ENCODE results near the gene KAZN. TPM values are rescaled to one million over a fixed set of nuclear protein-coding genes. Genes with fewer than 3 reads are reported as not detected.
"Not testable (repeated sequence)": the region's sequence is repeated elsewhere in the genome, so short reads cannot be mapped to it uniquely, and the experiment has no call there.

The KAZN gene
- total RNA-seq, 2 donors from 2014 or later: 1.1 to 2.2 TPM

GRCh38 chr1:15039017-15039648 lies 440.6 kb downstream of the KAZN start:
- H3K36me3 Mint-ChIP-seq: no peaks in the 10 kb centered on the region
- no peak for DNase-seq (ENCODE audit: low spot score in 2 of 2)
- no peaks in the 10 kb centered on the region for H3K9me3 Mint-ChIP-seq
- no peak for ATAC-seq
- no peak overlapping the region for H3K27ac Mint-ChIP-seq

GRCh38 chr1:15039901-15040300 lies 441.4 kb downstream of the KAZN start:
- ATAC-seq: no peak
- Mint-ChIP-seq H3K9me3 (no peaks in the 10 kb centered on the region), H3K36me3 (no peaks in the 10 kb centered on the region), H3K27ac (no peak overlapping the region)
- DNase-seq (ENCODE audit: low spot score in 2 of 2): no peak

GRCh38 chr1:15040685-15041084 lies 442.2 kb downstream of the KAZN start:
- not testable (repeated sequence) for ATAC-seq; H3K9me3 Mint-ChIP-seq; H3K36me3 Mint-ChIP-seq; DNase-seq (ENCODE audit: low spot score in 2 of 2); H3K27ac Mint-ChIP-seq

GRCh38 chr1:15042866-15043265 lies 444.4 kb downstream of the KAZN start:
- ATAC-seq: no peak
- Mint-ChIP-seq H3K36me3 (no peaks in the 10 kb centered on the region), H3K9me3 (no peaks in the 10 kb centered on the region), H3K27ac (no peak overlapping the region)
- no peak for DNase-seq (ENCODE audit: low spot score in 2 of 2)

GRCh38 chr1:15043934-15044333 lies 445.4 kb downstream of the KAZN start:
- Mint-ChIP-seq H3K9me3 (no peaks in the 10 kb centered on the region), H3K27ac (no peak overlapping the region), H3K36me3 (no peaks in the 10 kb centered on the region)
- no peak for DNase-seq (ENCODE audit: low spot score in 2 of 2)
- no peak for ATAC-seq

GRCh38 chr1:15045123-15045522 lies 446.6 kb downstream of the KAZN start:
- Mint-ChIP-seq H3K36me3 (no peaks in the 10 kb centered on the region), H3K27ac (peak overlapping the region; percentile 79 to 88), H3K9me3 (no peaks in the 10 kb centered on the region)
- no peak for DNase-seq (ENCODE audit: low spot score in 2 of 2)
- no peak for ATAC-seq

- ATAC-seq (peak; percentile 55 to 77), DNase-seq (ENCODE audit: low spot score in 2 of 2) (peak; percentile 62 to 76)
- H3K9me3 Mint-ChIP-seq: no peaks in the 10 kb centered on the region
- H3K36me3 Mint-ChIP-seq: no peaks in the 10 kb centered on the region
- H3K27ac Mint-ChIP-seq: peak overlapping the region in 1 of 2 donors; percentile 88
Measured at GRCh38 chr1:15046487-15047165, 448.1 kb downstream of the KAZN start.

GRCh38 chr1:15047237-15047636 lies 448.8 kb downstream of the KAZN start:
- no peak for DNase-seq (ENCODE audit: low spot score in 2 of 2)
- no peaks in the 10 kb centered on the region for H3K9me3 Mint-ChIP-seq
- no peak overlapping the region for H3K27ac Mint-ChIP-seq
- H3K36me3 Mint-ChIP-seq: no peaks in the 10 kb centered on the region
- ATAC-seq: no peak

GRCh38 chr1:15048437-15048980 lies 450.0 kb downstream of the KAZN start:
- H3K27ac Mint-ChIP-seq: no peak overlapping the region
- H3K36me3 Mint-ChIP-seq: no peaks in the 10 kb centered on the region
- DNase-seq (ENCODE audit: low spot score in 2 of 2) (no peak), ATAC-seq (no peak)
- no peaks in the 10 kb centered on the region for H3K9me3 Mint-ChIP-seq

GRCh38 chr1:15049067-15049466 lies 450.6 kb downstream of the KAZN start:
- H3K9me3 Mint-ChIP-seq: no peaks in the 10 kb centered on the region
- ATAC-seq (no peak), DNase-seq (ENCODE audit: low spot score in 2 of 2) (no peak)
- no peak overlapping the region for H3K27ac Mint-ChIP-seq
- H3K36me3 Mint-ChIP-seq: no peaks in the 10 kb centered on the region

GRCh38 chr1:15051882-15052528 lies 453.5 kb downstream of the KAZN start:
- ATAC-seq (no peak), DNase-seq (ENCODE audit: low spot score in 2 of 2) (no peak)
- no peak overlapping the region for H3K27ac Mint-ChIP-seq
- H3K9me3 Mint-ChIP-seq: no peaks in the 10 kb centered on the region
- H3K36me3 Mint-ChIP-seq: no peaks in the 10 kb centered on the region

- H3K36me3 Mint-ChIP-seq: no peaks in the 10 kb centered on the region
- DNase-seq (ENCODE audit: low spot score in 2 of 2) (no peak), ATAC-seq (no peak)
- H3K9me3 Mint-ChIP-seq: no peaks in the 10 kb centered on the region
- no peak overlapping the region for H3K27ac Mint-ChIP-seq
Measured at GRCh38 chr1:15053153-15053552, 454.7 kb downstream of the KAZN start.

- no peaks in the 10 kb centered on the region for H3K36me3 Mint-ChIP-seq
- DNase-seq (ENCODE audit: low spot score in 2 of 2) (no peak), ATAC-seq (no peak)
- H3K27ac Mint-ChIP-seq: peak overlapping the region in 1 of 2 donors; percentile 65
- H3K9me3 Mint-ChIP-seq: no peaks in the 10 kb centered on the region
Measured at GRCh38 chr1:15055736-15056415, 457.4 kb downstream of the KAZN start.

GRCh38 chr1:15056515-15057285 lies 458.2 kb downstream of the KAZN start:
- no peak for DNase-seq (ENCODE audit: low spot score in 2 of 2)
- ATAC-seq: no peak
- Mint-ChIP-seq H3K27ac (no peak overlapping the region), H3K36me3 (no peaks in the 10 kb centered on the region), H3K9me3 (no peaks in the 10 kb centered on the region)

- no peak for DNase-seq (ENCODE audit: low spot score in 2 of 2)
Measured at GRCh38 chr1:15057834-15058233, 459.3 kb downstream of the KAZN start.

GRCh38 chr1:15058261-15058660 lies 459.8 kb downstream of the KAZN start:
- Mint-ChIP-seq H3K36me3 (peaks cover 0 to 5% of the 10 kb centered on the region in 2 donors), H3K27ac (no peak overlapping the region), H3K9me3 (peaks cover 5% of the 10 kb centered on the region in 2 donors)
- no peak for ATAC-seq
- DNase-seq (ENCODE audit: low spot score in 2 of 2): no peak

More at GRCh38 chr1:15057834-15058233, 459.3 kb downstream of the KAZN start:
- Mint-ChIP-seq H3K9me3 (peaks cover 5% of the 10 kb centered on the region in 2 donors), H3K27ac (no peak overlapping the region), H3K36me3 (peaks cover 0 to 5% of the 10 kb centered on the region in 2 donors)
- no peak for ATAC-seq
